Occipital lobe (tissue), 2 donors: ENCODE data around the gene RABL2A. TPM values are rescaled to one million over a fixed set of nuclear protein-coding genes. Genes with fewer than 3 reads are reported as not detected.
"Not testable (repeated sequence)": the region's sequence is repeated elsewhere in the genome, so short reads cannot be mapped to it uniquely, and the experiment has no call there.

ENCODE experiments used
- DNase-seq: peaks from one replicate; lab custom pipeline; 2025; lab: John Stamatoyannopoulos, UW
- total RNA-seq: library from RNA; depleted of rRNA; stranded (reverse); fragments of >200 nt; gene quantifications from one replicate; pipeline ENCODE4 v1.2.3, GENCODE V29; 2014

Gene RABL2A
- 15.1 TPM for total RNA-seq

GRCh38 chr2:113626616-113627330 is at the start of gene RABL2A:
Gene RABL2A, plus strand, starts transcription at chr2:113627266. Its CDS starts 1,341 bp downstream, at chr2:113628607.
- DNase-seq: not testable (repeated sequence)

GRCh38 chr2:113578508-113578907 is 48.6 kb upstream of the RABL2A start:
- DNase-seq: not testable (repeated sequence)

- DNase-seq: not testable (repeated sequence)
These were observed 44.6 kb upstream of the RABL2A start for GRCh38 chr2:113582473-113582872.

GRCh38 chr2:113583521-113584225 is 43.4 kb upstream of the RABL2A start:
- not testable (repeated sequence) for DNase-seq

- DNase-seq: not testable (repeated sequence)
These were observed 42.6 kb upstream of the RABL2A start for GRCh38 chr2:113584311-113585092.

GRCh38 chr2:113587201-113587600 is 39.9 kb upstream of the RABL2A start:
- DNase-seq: not testable (repeated sequence)

GRCh38 chr2:113589591-113589990 is 37.5 kb upstream of the RABL2A start:
- DNase-seq: not testable (repeated sequence)

- not testable (repeated sequence) for DNase-seq
These were observed 35.1 kb upstream of the RABL2A start for GRCh38 chr2:113591926-113592325.

- DNase-seq: not testable (repeated sequence)
These were observed 33.8 kb upstream of the RABL2A start for GRCh38 chr2:113593280-113593679.

GRCh38 chr2:113595725-113596124 is 31.3 kb upstream of the RABL2A start:
- not testable (repeated sequence) for DNase-seq

GRCh38 chr2:113597164-113597563 is 29.9 kb upstream of the RABL2A start:
- not testable (repeated sequence) for DNase-seq

GRCh38 chr2:113597572-113597971 is 29.5 kb upstream of the RABL2A start:
- DNase-seq: not testable (repeated sequence)

GRCh38 chr2:113598180-113598579 is 28.9 kb upstream of the RABL2A start:
- not testable (repeated sequence) for DNase-seq

GRCh38 chr2:113598738-113599137 is 28.3 kb upstream of the RABL2A start:
- DNase-seq: not testable (repeated sequence)

- not testable (repeated sequence) for DNase-seq
These were observed 27.9 kb upstream of the RABL2A start for GRCh38 chr2:113599208-113599607.

GRCh38 chr2:113602040-113602769 is 24.9 kb upstream of the RABL2A start:
- DNase-seq: not testable (repeated sequence)

- DNase-seq: no peak
These were observed 24.1 kb upstream of the RABL2A start for GRCh38 chr2:113602869-113603466.

- DNase-seq: not testable (repeated sequence)
These were observed 23.5 kb upstream of the RABL2A start for GRCh38 chr2:113603467-113604084.

GRCh38 chr2:113604085-113604477 is 23.0 kb upstream of the RABL2A start:
- DNase-seq: not testable (repeated sequence)

GRCh38 chr2:113604661-113605060 is 22.4 kb upstream of the RABL2A start:
- DNase-seq: not testable (repeated sequence)
